Measurements from ENCODE around the gene GRK5.

DNA sequence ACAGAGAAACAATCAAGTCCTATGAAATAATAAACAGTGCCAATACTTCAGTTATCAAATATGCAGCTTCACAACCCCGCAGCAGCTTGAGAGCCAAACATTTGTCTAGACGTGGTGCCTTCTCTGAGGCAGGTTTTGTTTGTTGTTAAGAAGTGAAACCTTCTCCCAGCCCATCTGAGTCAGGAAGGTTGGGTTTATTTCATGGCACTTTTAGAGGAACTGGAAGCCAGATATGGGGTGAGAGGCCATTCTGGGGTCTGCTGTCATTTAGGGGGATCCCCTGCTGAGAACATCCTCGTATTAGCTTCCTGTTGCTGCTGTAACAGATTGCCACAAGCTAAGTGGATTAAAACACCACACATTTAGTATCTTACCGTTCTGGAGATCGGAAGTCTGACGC is 113.6 kb downstream of the GRK5 start:
- TF ChIP-seq, protein P1, sequence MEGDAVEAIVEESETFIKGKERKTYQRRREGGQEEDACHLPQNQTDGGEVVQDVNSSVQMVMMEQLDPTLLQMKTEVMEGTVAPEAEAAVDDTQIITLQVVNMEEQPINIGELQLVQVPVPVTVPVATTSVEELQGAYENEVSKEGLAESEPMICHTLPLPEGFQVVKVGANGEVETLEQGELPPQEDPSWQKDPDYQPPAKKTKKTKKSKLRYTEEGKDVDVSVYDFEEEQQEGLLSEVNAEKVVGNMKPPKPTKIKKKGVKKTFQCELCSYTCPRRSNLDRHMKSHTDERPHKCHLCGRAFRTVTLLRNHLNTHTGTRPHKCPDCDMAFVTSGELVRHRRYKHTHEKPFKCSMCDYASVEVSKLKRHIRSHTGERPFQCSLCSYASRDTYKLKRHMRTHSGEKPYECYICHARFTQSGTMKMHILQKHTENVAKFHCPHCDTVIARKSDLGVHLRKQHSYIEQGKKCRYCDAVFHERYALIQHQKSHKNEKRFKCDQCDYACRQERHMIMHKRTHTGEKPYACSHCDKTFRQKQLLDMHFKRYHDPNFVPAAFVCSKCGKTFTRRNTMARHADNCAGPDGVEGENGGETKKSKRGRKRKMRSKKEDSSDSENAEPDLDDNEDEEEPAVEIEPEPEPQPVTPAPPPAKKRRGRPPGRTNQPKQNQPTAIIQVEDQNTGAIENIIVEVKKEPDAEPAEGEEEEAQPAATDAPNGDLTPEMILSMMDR (conservative IDR thresholded peaks at IDR 0.05; ENCODE audit: low read depth, low read length) = no peak
- TF ChIP-seq EZH2 (IDR thresholded peaks at IDR 0.05; ENCODE audit: borderline replicate concordance, low read depth, low read length, poor library complexity, severe bottlenecking) = no peak
